NCI-H2171 (cell line): Measurements from ENCODE around the gene ZBTB16.
"Not testable (repeated sequence)": the region's sequence is repeated elsewhere in the genome, so short reads cannot be mapped to it uniquely, and the experiment has no call there.

Experiments used
- DNase-seq: peaks from one replicate; lab custom pipeline; 2025; lab: John Stamatoyannopoulos, UW

The ZBTB16 gene

GRCh38 chr11:114044042-114044871 is 15.3 kb upstream of the ZBTB16 start:
- no peak for DNase-seq

GRCh38 chr11:114047327-114047726 is 12.2 kb upstream of the ZBTB16 start:
- DNase-seq, result no peak

GRCh38 chr11:114049050-114049449 is 10.5 kb upstream of the ZBTB16 start:
- no peak for DNase-seq

- DNase-seq, result not testable (repeated sequence)
Observed at GRCh38 chr11:114049766-114050165, 9.7 kb upstream of the ZBTB16 start.

- DNase-seq, result no peak
Observed at GRCh38 chr11:114050258-114050927, 9.1 kb upstream of the ZBTB16 start.

- DNase-seq, result no peak
Observed at GRCh38 chr11:114051558-114051957, 8.0 kb upstream of the ZBTB16 start.

GRCh38 chr11:114052160-114052559 is 7.4 kb upstream of the ZBTB16 start:
- DNase-seq, result no peak

- no peak for DNase-seq
Observed at GRCh38 chr11:114053406-114053805, 6.1 kb upstream of the ZBTB16 start.

GRCh38 chr11:114054806-114055205 is 4.7 kb upstream of the ZBTB16 start:
- DNase-seq, result no peak

GRCh38 chr11:114056409-114056808 is 3.1 kb upstream of the ZBTB16 start:
- DNase-seq, result no peak

- DNase-seq, result no peak
Observed at GRCh38 chr11:114057147-114057546, 2.4 kb upstream of the ZBTB16 start.

- no peak for DNase-seq
Observed at GRCh38 chr11:114057605-114058004, 1.9 kb upstream of the ZBTB16 start.

GRCh38 chr11:114058026-114058706 is 1.3 kb upstream of the ZBTB16 start:
- no peak for DNase-seq

GRCh38 chr11:114058871-114059277 is 637 bp upstream of the ZBTB16 start:
- DNase-seq, result no peak

- DNase-seq, result no peak
Observed at GRCh38 chr11:114059984-114060391, 477 bp downstream of the ZBTB16 start.

- no peak for DNase-seq
Observed at GRCh38 chr11:114060392-114061047, 1.0 kb downstream of the ZBTB16 start.

GRCh38 chr11:114061048-114061680 is 1.7 kb downstream of the ZBTB16 start:
- DNase-seq, result no peak

GRCh38 chr11:114061681-114062049 is 2.2 kb downstream of the ZBTB16 start:
- DNase-seq, result no peak

GRCh38 chr11:114062272-114062671 is 2.8 kb downstream of the ZBTB16 start:
- no peak for DNase-seq

GRCh38 chr11:114063149-114063828 is 3.8 kb downstream of the ZBTB16 start:
- no peak for DNase-seq

- DNase-seq, result no peak
Observed at GRCh38 chr11:114063829-114064201, 4.3 kb downstream of the ZBTB16 start.
